Measurements from ENCODE around the gene RREB1. TPM values are rescaled to one million over a fixed set of nuclear protein-coding genes. Genes with fewer than 3 reads are reported as not detected.

The RREB1 gene
- total RNA-seq, 1 experiment from 2014 or later: 51.1 TPM

- intact Hi-C loops (cut with micrococcal nuclease; ENCODE audit: unreplicated experiment): no loop called here
- no peak overlapping the region for H3K4me3 ChIP-seq (ENCODE audit: low read depth, low read length)
- CTCF ChIA-PET: no interaction called here
- peaks cover 47% of the 10 kb centered on the region for H3K4me1 ChIP-seq
- DNase-seq: no peak
- no peaks in the 10 kb centered on the region for H3K36me3 ChIP-seq (ENCODE audit: control insufficient read depth, insufficient read depth, low read length)
- no peak overlapping the region for H3K27ac Mint-ChIP-seq (ENCODE audit: unreplicated experiment)
- H3K4me1 Mint-ChIP-seq (ENCODE audit: low read depth, unreplicated experiment): peaks cover 49% of the 10 kb centered on the region
- TF ChIP-seq CTCF (IDR thresholded peaks at IDR 0.05; ENCODE audit: insufficient read depth in 1 of 2, low read depth in 1 of 2, low read length in 1 of 2, severe bottlenecking in 1 of 2, unreplicated experiment in 1 of 2): no peak
- POLR2A ChIA-PET: no interaction called here
- peaks cover 30% of the 10 kb centered on the region for H3K36me3 Mint-ChIP-seq (ENCODE audit: insufficient read depth, unreplicated experiment)
- no peaks in the 10 kb centered on the region for H3K27me3 Mint-ChIP-seq (ENCODE audit: insufficient read depth, unreplicated experiment)
- H3K9me3 ChIP-seq: no peaks in the 10 kb centered on the region
- H3K9me3 Mint-ChIP-seq (ENCODE audit: unreplicated experiment): no peaks in the 10 kb centered on the region
- H3K4me3 Mint-ChIP-seq (ENCODE audit: unreplicated experiment): no peak overlapping the region
- H3K27me3 ChIP-seq (replicated peaks; ENCODE audit: control insufficient read depth, insufficient read depth, low read length): no peaks in the 10 kb centered on the region
- BruUV-seq (replicated peaks): no TSS peak
Measured at GRCh38 chr6:7169296-7169721, 61.5 kb downstream of the RREB1 start.

- Mint-ChIP-seq H3K27me3 (ENCODE audit: insufficient read depth, unreplicated experiment) (no peaks in the 10 kb centered on the region), H3K4me3 (ENCODE audit: unreplicated experiment) (no peak overlapping the region), H3K9me3 (ENCODE audit: unreplicated experiment) (no peaks in the 10 kb centered on the region), H3K36me3 (ENCODE audit: insufficient read depth, unreplicated experiment) (peaks cover 24% of the 10 kb centered on the region), H3K27ac (ENCODE audit: unreplicated experiment) (no peak overlapping the region), H3K4me1 (ENCODE audit: low read depth, unreplicated experiment) (peaks cover 41% of the 10 kb centered on the region)
- CTCF ChIA-PET: interaction anchor here (0.7 kb wide), 1 partner anchor 11 kb away, joined by 3 read pairs; no protein-coding TSS in a partner anchor
- Histone ChIP-seq H3K4me3 (ENCODE audit: low read depth, low read length) (no peak overlapping the region), H3K4me1 (peaks cover 38% of the 10 kb centered on the region), H3K9me3 (no peaks in the 10 kb centered on the region), H3K27me3 (replicated peaks; ENCODE audit: control insufficient read depth, insufficient read depth, low read length) (no peaks in the 10 kb centered on the region), H3K36me3 (ENCODE audit: control insufficient read depth, insufficient read depth, low read length) (no peaks in the 10 kb centered on the region)
- TF ChIP-seq CTCF (IDR thresholded peaks at IDR 0.05; ENCODE audit: insufficient read depth in 1 of 2, low read depth in 1 of 2, low read length in 1 of 2, severe bottlenecking in 1 of 2, unreplicated experiment in 1 of 2): no peak
- BruUV-seq (replicated peaks): no TSS peak
- intact Hi-C loops (cut with micrococcal nuclease; ENCODE audit: unreplicated experiment): no loop called here
- DNase-seq: no peak
- POLR2A ChIA-PET: no interaction called here
Measured at GRCh38 chr6:7170117-7170732, 62.5 kb downstream of the RREB1 start.

GRCh38 chr6:7171119-7171518 is 63.4 kb downstream of the RREB1 start:
- intact Hi-C loops (cut with micrococcal nuclease; ENCODE audit: unreplicated experiment): no loop called here
- Histone ChIP-seq H3K9me3 (no peaks in the 10 kb centered on the region), H3K4me3 (ENCODE audit: low read depth, low read length) (no peak overlapping the region), H3K4me1 (peaks cover 29% of the 10 kb centered on the region), H3K36me3 (ENCODE audit: control insufficient read depth, insufficient read depth, low read length) (no peaks in the 10 kb centered on the region), H3K27me3 (replicated peaks; ENCODE audit: control insufficient read depth, insufficient read depth, low read length) (no peaks in the 10 kb centered on the region)
- Mint-ChIP-seq H3K4me3 (ENCODE audit: unreplicated experiment) (no peak overlapping the region), H3K27me3 (ENCODE audit: insufficient read depth, unreplicated experiment) (no peaks in the 10 kb centered on the region), H3K4me1 (ENCODE audit: low read depth, unreplicated experiment) (peaks cover 33% of the 10 kb centered on the region), H3K9me3 (ENCODE audit: unreplicated experiment) (no peaks in the 10 kb centered on the region), H3K36me3 (ENCODE audit: insufficient read depth, unreplicated experiment) (peaks cover 23% of the 10 kb centered on the region), H3K27ac (ENCODE audit: unreplicated experiment) (peak overlapping the region; percentile 32)
- CTCF ChIA-PET: interaction anchor here (0.7 kb wide), 1 partner anchor 12 kb away, joined by 3 read pairs; no protein-coding TSS in a partner anchor
- TF ChIP-seq CTCF (IDR thresholded peaks at IDR 0.05; ENCODE audit: insufficient read depth in 1 of 2, low read depth in 1 of 2, low read length in 1 of 2, severe bottlenecking in 1 of 2, unreplicated experiment in 1 of 2): no peak
- BruUV-seq (replicated peaks): no TSS peak
- no peak for DNase-seq
- POLR2A ChIA-PET: no interaction called here

All from Caco-2 (cell line).